Liver (tissue), 9 donors: ENCODE results near the gene EML1. TPM values are rescaled to one million over a fixed set of nuclear protein-coding genes. Genes with fewer than 3 reads are reported as not detected.

Experiments
- DNase-seq: peaks from one replicate; pipeline ENCODE4 v3.0.0-alpha.2; 2017; ENCODE audit warnings: low spot score
- H3K27ac ChIP-seq, 2 donors: one replicate each; pipeline ENCODE4 v1.7.0; 2013; ENCODE audit warnings: inconsistent platforms in 2 of 2, low read length in 2 of 2, control low read depth in 1 of 2, low read depth in 1 of 2, mild to moderate bottlenecking in 1 of 2
- H3K27me3 ChIP-seq, 4 donors: one replicate each; pipeline versions ENCODE4 v1.6.1 to v1.7.0; 2013; ENCODE audit warnings: low read length in 3 of 4, inconsistent platforms in 1 of 4, mild to moderate bottlenecking in 1 of 4, moderate library complexity in 1 of 4; ENCODE audit not compliant: control insufficient read depth in 4 of 4, insufficient read depth in 4 of 4
- H3K36me3 ChIP-seq, 4 donors: one replicate each; pipeline versions ENCODE4 v1.6.1 to v1.7.0; 2013; ENCODE audit warnings: low read length in 3 of 4, mild to moderate bottlenecking in 3 of 4, low read depth in 1 of 4, moderate library complexity in 1 of 4; ENCODE audit not compliant: control insufficient read depth in 4 of 4, insufficient read depth in 3 of 4
- H3K4me1 ChIP-seq, 4 donors: one replicate each; pipeline versions ENCODE4 v1.6.1 to v1.7.0; 2013; ENCODE audit warnings: low read length in 3 of 4, mild to moderate bottlenecking in 3 of 4, moderate library complexity in 1 of 4; ENCODE audit not compliant: control insufficient read depth in 4 of 4, insufficient read depth in 4 of 4
- H3K4me3 ChIP-seq, 3 donors: one replicate each; pipeline versions ENCODE4 v1.6.1 to v1.7.0; 2013; ENCODE audit warnings: low read length in 3 of 3, control low read depth in 1 of 3, low read depth in 1 of 3, mild to moderate bottlenecking in 1 of 3
- H3K9ac ChIP-seq, 2 donors: one replicate each; pipeline ENCODE4 v1.7.0; 2013; ENCODE audit warnings: low read length in 2 of 2, mild to moderate bottlenecking in 2 of 2, moderate library complexity in 2 of 2, control low read depth in 1 of 2, low read depth in 1 of 2
- H3K9me3 ChIP-seq, 4 donors: one replicate each; pipeline versions ENCODE4 v1.6.1 to v1.7.0; 2013; ENCODE audit warnings: low read length in 3 of 4; ENCODE audit not compliant: control insufficient read depth in 4 of 4
- ATF3 ChIP-seq: IDR thresholded peaks from 2 replicates; pipeline ENCODE4 v1.6.1; 2016; ENCODE audit warnings: antibody characterized with exemption
- EGR1 ChIP-seq, 2 donors: IDR thresholded peaks; 2 replicates each; pipeline ENCODE4 v1.6.1; 2016 to 2018; ENCODE audit warnings: antibody characterized with exemption in 2 of 2, low read depth in 2 of 2
- FOXA1 ChIP-seq: IDR thresholded peaks from 2 replicates; pipeline ENCODE4 v1.6.1; 2016; ENCODE audit warnings: antibody characterized with exemption
- GABPA ChIP-seq, 2 donors: IDR thresholded peaks in 1 of 2; conservative IDR thresholded peaks in 1 of 2; 2 replicates each; pipeline ENCODE4 v1.6.1; 2016; ENCODE audit warnings: antibody characterized with exemption in 2 of 2, mild to moderate bottlenecking in 1 of 2, moderate library complexity in 1 of 2
- HNF4A ChIP-seq, 2 donors: conservative IDR thresholded peaks; 2 replicates each; pipeline ENCODE4 v1.6.1; 2016; ENCODE audit warnings: antibody characterized with exemption in 2 of 2, mild to moderate bottlenecking in 2 of 2
- HNF4G ChIP-seq: IDR thresholded peaks from 2 replicates; pipeline ENCODE4 v1.6.1; 2016; ENCODE audit warnings: antibody characterized with exemption
- JUND ChIP-seq, 2 donors: IDR thresholded peaks; 2 replicates each; pipeline ENCODE4 v1.6.1; 2016; ENCODE audit warnings: antibody characterized with exemption in 2 of 2
- MAX ChIP-seq: IDR thresholded peaks from 2 replicates; pipeline ENCODE4 v1.6.1; 2016; ENCODE audit warnings: antibody characterized with exemption
- NR2F2 ChIP-seq: IDR thresholded peaks from 2 replicates; pipeline ENCODE4 v1.6.1; 2016; ENCODE audit warnings: antibody characterized with exemption
- RAD21 ChIP-seq, 2 donors: IDR thresholded peaks; 2 replicates each; pipeline ENCODE4 v1.6.1; 2016; ENCODE audit warnings: antibody characterized with exemption in 2 of 2, mild to moderate bottlenecking in 2 of 2
- REST ChIP-seq: IDR thresholded peaks from 2 replicates; pipeline ENCODE4 v1.6.1; 2016; ENCODE audit warnings: antibody characterized with exemption, mild to moderate bottlenecking
- RXRA ChIP-seq, 2 donors: IDR thresholded peaks; 2 replicates each; pipeline ENCODE4 v1.6.1; 2017 to 2018; ENCODE audit warnings: antibody characterized with exemption in 2 of 2, mild to moderate bottlenecking in 1 of 2
- SP1 ChIP-seq: IDR thresholded peaks from 2 replicates; pipeline ENCODE4 v1.6.1; 2018; ENCODE audit warnings: antibody characterized with exemption, mild to moderate bottlenecking
- ZBTB33 ChIP-seq: IDR thresholded peaks from 2 replicates; pipeline ENCODE4 v1.6.1; 2016; ENCODE audit warnings: antibody characterized with exemption
- WGBS: extraction: QIAGEN DNeasy Blood & Tissue Kit; methylation state at CpG from one replicate; pipeline ENCODE4 v1.1.7; 2013; 5-methylcytosine and 5-hydroxymethylcytosine counted together
- polyA plus RNA-seq, 2 donors: library from polyadenylated mRNA; stranded (reverse) in 1 of 2; unstranded in 1 of 2; fragments of 200-250 nt in 1 of 2; fragments of >200 nt in 1 of 2; fragmentation: Nextera tagmentation in 1 of 2; extraction: Ambion mirVana in 1 of 2; gene quantifications; one replicate each; pipeline versions ENCODE4 v1.2.1 to v1.2.3, GENCODE V29; 2013 to 2015
- total RNA-seq, 2 donors: library from RNA; depleted of rRNA; stranded (reverse); fragments of >200 nt; gene quantifications; one replicate each; pipeline ENCODE4 v1.2.3, GENCODE V29; 2014
- donor health status: healthy.
- donor health status: healthy.
- donor health status: healthy.
- donor health status: healthy.
- donor health status: healthy.

The EML1 gene
- total and polyA plus RNA-seq, 4 donors, result 2.7 to 14.6 (median 4.6) TPM

GRCh38 chr14:99805757-99806439, 12.7 kb downstream of the EML1 start:
- Histone ChIP-seq H3K4me1 (no peaks in the 10 kb centered on the region), H3K4me3 (no peak overlapping the region), H3K9ac (no peak overlapping the region), H3K27ac (no peak overlapping the region), H3K36me3 (no peaks in the 10 kb centered on the region), H3K9me3 (no peaks in the 10 kb centered on the region), H3K27me3 (no peaks in the 10 kb centered on the region)
- 91% methylated on average over 12 of the region's 12 CpGs for whole genome bisulfite sequencing
- TF ChIP-seq REST, result no peak
- TF ChIP-seq RXRA (IDR thresholded peaks at IDR 0.05), result no peak
- TF ChIP-seq NR2F2, result no peak
- no peak for TF ChIP-seq FOXA1
- no peak for DNase-seq

- Histone ChIP-seq H3K4me3 (no peak overlapping the region), H3K27ac (no peak overlapping the region), H3K27me3 (no peaks in the 10 kb centered on the region), H3K9me3 (no peaks in the 10 kb centered on the region), H3K36me3 (no peaks in the 10 kb centered on the region), H3K4me1 (no peaks in the 10 kb centered on the region), H3K9ac (no peak overlapping the region)
- TF ChIP-seq ATF3, result no peak
- no peak for TF ChIP-seq HNF4G
- no peak for TF ChIP-seq GABPA (IDR thresholded peaks at IDR 0.05 in 1 of 2, conservative IDR thresholded peaks at IDR 0.05 in 1 of 2)
- TF ChIP-seq JUND (IDR thresholded peaks at IDR 0.05), result no peak
- no peak for TF ChIP-seq MAX
- TF ChIP-seq SP1, result no peak
- no peak for TF ChIP-seq HNF4A (conservative IDR thresholded peaks at IDR 0.05)
- no peak for TF ChIP-seq NR2F2
- no peak for TF ChIP-seq EGR1 (IDR thresholded peaks at IDR 0.05; ENCODE audit: low read depth in 2 of 2)
- no peak for TF ChIP-seq ZBTB33
- no peak for TF ChIP-seq RAD21 (IDR thresholded peaks at IDR 0.05)
- no peak for DNase-seq
- 80% methylated on average over 10 of the region's 10 CpGs for WGBS
These were observed 13.6 kb downstream of the EML1 start for GRCh38 chr14:99806836-99807235.
